HK-2 (cell line): ENCODE results near the gene UBE2E2.
"Not testable (repeated sequence)": the region's sequence is repeated elsewhere in the genome, so short reads cannot be mapped to it uniquely, and the experiment has no call there.

Source experiments
- DNase-seq: peaks from one replicate; pipeline ENCODE4 v3.0.0-alpha.2; 2018; ENCODE audit not compliant: unreplicated experiment

UBE2E2 gene

GRCh38 chr3:23329471-23330105 is 126.5 kb downstream of the UBE2E2 start:
- no peak for DNase-seq

GRCh38 chr3:23330568-23330967 is 127.4 kb downstream of the UBE2E2 start:
- no peak for DNase-seq

GRCh38 chr3:23331141-23331935 is 128.2 kb downstream of the UBE2E2 start:
- DNase-seq = no peak

- no peak for DNase-seq
Measured at GRCh38 chr3:23333633-23334032, 130.5 kb downstream of the UBE2E2 start.

DNA sequence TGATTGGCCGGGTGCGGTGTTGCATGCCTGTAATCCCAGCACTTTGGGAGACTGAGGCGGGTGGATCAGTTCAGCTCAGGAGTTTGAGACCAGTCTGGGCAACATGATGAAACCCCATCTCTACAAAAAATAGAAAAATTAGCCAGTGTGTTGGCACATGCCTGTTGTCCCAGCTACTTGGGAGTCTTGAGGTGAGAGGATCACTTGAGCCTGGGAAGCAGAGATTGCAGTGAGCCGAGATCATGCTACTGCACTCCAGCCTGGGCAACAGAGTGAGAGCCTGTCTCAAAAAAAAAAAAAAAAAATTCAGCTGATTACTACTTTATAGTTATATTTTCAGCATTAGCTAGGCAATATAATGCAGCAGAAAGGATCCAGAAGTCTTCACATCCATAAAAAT is 133.7 kb downstream of the UBE2E2 start:
- not testable (repeated sequence) for DNase-seq

DNA sequence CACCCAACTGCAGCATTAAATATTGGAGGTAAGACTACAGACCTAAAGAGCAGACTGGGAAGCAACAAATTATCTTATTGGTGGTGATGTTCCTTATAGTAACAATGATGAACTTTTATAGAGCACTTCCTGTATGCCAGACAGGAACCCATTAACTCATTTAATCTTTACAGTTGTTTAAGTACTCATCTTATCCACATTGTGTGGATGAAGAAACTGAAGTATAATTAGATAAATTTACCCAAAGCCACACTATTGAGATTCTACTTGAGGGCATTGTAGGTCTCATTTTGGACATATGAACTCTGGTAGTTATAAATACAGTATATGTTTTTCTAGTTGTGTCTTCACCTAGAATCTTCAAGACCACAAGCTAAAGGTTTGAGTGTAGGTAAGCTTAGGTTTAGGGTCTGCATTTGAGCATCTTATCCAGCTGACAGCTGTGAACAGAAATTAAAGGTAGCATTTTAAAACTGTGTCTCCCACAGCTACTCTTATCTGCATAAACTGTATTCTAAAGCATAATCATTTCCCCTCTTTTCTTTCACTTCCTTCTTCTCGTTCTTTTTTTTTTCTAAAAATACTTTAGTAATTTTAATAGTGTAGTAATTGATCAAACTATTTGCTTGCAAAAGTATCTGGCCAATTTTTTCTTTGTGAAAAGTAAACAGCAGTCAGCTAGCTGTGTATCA is 138.2 kb downstream of the UBE2E2 start:
- DNase-seq = no peak

- DNase-seq = no peak
Measured at GRCh38 chr3:23342343-23342742, 139.2 kb downstream of the UBE2E2 start.

GRCh38 chr3:23343509-23343908 is 140.4 kb downstream of the UBE2E2 start:
- DNase-seq = no peak

- DNase-seq = no peak
Measured at GRCh38 chr3:23344886-23345285, 141.8 kb downstream of the UBE2E2 start.

- DNase-seq = not testable (repeated sequence)
Measured at GRCh38 chr3:23349444-23349843, 146.3 kb downstream of the UBE2E2 start.

- DNase-seq = no peak
Measured at GRCh38 chr3:23356169-23356568, 153.0 kb downstream of the UBE2E2 start.

GRCh38 chr3:23356923-23357322 is 153.8 kb downstream of the UBE2E2 start:
- no peak for DNase-seq

DNA sequence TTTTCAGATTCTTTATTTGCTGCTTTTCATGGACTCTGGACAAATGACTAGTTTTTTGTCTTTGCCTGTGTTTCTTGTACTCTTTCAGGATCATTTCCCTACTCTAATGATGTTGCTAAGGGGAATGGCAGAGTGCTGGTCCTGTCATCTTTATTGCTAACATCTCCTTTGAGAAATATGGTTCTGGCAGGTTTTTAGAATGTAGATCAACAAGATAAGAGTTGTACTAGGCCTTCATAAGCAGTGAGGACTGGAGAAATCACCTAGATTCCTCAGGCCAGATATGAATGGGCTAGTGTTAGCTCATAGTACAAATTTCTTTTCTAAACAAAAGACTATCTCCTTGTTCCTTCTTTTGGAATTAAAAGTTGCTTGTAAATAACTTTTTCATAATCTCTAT is 156.0 kb downstream of the UBE2E2 start:
- no peak for DNase-seq

DNA sequence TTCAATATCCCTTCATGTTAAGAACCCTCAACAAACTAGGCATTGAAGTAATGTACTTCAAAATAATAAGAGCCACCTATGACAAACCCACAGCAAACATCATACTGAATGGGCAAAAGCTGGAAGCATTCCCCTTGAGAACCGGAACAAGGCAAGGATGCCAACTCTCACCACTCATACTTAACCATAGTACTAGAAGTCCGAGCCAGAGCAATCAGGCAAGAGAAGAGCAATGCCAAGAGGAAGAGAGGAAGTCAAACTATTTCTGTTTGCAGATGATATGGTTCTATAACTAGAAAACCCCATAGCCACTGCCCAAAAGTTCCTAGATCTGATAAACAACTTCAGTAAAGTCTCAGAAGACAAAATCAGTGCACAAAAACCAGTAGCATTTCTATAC is 161.9 kb downstream of the UBE2E2 start:
- no peak for DNase-seq

DNA sequence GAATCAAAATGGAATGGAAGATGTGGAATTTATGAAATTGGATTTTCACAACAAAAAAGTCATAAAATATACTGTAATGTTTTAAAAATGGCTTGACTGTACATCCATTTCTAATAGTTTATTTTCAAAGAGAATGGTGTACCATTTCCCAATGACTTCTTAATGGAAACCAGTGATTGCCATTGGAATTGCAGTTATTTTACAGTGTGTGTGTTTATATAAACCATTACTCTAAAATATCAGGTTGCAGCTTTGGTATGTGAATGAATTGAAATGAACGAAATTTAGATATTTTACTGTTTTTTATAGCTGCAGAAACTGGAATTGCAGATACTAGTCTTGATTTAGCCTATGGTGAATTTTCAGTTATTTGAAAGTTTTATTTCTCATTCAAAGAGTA is 165.6 kb downstream of the UBE2E2 start:
- no peak for DNase-seq

DNA sequence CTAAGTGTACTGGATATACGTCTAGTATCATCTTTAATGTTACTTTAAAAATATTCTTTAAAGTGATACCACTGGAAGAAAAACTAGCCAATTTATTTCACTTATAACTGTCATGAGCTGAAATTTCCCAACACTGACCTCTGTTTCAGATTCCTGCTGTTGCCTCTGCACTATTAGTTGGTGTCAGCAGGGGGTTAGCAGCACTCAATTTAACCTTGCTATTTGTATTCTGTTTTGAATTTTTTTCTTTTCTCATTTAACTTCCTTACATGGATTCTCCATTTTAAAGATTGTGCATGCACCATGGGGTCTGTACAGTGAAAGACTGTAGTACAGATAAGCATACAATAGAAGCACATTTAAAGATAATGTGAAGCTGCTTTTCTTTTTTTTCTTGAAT is 169.2 kb downstream of the UBE2E2 start:
- DNase-seq = no peak

DNA sequence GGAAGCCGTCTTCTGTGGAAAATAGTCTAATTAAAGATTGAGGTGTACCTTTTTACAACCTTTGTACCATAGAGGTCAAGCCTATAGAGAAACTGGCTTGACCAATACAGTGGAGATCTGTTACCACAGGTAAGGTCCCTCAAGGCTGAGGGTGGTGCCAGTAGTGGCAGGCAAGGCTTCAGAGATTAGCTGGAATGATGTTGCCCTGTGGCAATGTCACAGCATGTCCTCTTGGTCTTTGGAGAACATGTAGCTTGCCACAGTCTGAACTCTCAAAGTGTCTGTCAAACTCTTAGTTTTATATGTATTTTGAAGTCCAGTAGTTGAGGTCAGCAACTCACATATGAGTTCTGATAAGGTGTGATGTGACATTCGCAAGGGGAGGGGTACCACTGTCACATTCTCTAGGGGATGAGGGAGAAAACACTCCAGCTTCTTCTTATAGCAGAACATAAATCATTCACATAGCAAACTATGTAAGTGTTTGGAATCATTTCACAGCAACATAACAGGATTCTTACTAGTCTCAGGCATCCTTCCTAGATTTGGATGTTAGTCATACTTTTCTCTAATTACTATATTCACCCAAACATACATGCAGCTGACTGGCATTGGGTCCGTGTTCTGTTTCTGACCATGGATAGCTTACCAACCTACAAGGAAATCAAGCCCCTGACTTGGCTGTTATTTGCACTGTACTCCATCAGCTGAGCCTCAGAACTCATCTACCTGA is 173.6 kb downstream of the UBE2E2 start:
- no peak for DNase-seq

DNA sequence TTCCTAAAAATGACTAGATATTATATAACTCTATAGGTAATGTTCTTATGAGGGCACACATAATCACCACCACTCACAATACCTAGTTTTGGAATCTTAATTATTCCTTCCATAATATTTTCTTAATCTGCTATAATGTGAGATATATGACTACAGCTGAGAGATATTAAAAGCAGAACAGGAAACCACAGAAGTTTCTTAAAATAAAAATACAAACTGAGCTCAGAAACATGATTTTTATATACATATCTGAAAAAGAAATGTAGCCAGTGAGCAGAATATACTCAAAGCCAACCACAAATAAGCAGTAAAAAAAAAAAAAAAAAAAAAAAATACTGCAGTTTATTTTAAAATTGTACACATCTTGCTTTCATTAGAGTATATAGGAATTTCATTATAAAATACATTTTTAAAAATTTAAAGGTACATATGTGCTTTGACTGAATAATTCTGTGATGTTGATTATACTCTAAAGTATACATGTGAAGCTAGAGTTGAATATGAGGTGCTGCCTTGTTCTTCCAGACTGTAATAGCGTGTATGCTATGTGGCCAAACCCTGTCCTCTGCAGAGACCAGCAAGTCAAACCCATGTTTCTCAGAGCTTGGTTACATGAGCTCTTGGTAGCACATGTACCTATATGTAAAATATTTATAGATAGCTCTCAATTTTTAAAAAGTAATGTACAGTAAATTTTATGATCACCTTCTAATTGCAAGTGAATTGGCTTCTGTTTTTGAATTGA is 175.0 kb downstream of the UBE2E2 start:
- no peak for DNase-seq

- no peak for DNase-seq
Measured at GRCh38 chr3:23383875-23384274, 180.7 kb downstream of the UBE2E2 start.

GRCh38 chr3:23385327-23385726 is 182.2 kb downstream of the UBE2E2 start:
- no peak for DNase-seq

DNA sequence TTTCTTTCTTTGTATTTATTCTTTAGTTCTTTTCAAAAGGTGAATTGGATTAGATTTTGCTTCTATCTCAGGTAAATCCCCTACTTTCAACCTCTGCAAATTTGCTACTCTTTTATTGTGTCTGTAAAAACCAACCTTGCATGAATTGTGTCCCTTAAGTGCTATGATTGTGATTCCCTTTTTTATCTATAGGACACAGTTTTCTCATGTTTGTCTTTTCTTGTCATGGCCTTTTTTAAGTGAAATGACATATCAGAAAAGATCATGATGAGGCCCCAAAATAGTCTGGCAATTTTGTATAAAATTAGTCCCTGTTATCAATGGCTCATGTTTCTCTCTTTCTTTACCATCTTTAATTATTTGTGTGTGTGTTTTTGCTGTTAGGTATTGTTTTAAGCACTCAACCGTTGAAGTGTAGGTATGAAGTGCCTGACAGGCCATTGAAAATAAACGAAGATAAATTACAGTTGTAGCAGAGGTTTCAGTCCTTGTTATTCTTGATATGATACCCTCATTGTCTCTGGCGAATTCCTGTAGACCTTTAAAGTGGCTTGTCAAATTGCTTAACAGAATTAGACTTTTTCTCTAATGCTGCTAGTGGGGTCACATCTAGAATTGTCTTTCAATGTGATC is 184.3 kb downstream of the UBE2E2 start:
- DNase-seq = no peak
